IMR-90 (cell line): ENCODE data around the gene RASAL1. TPM values are rescaled to one million over a fixed set of nuclear protein-coding genes. Genes with fewer than 3 reads are reported as not detected.

ENCODE experiments used
- ATAC-seq: fragments of 200-7000 bp; cut with Tn5 transposase; 2 replicates; pipeline ENCODE4 v1.9.1; 2020; ENCODE audit warnings: low read depth, mild to moderate bottlenecking, moderate library complexity
- BruUV-seq: library from RNA; stranded (reverse); fragments of 400-500 nt; replicated peaks from 2 replicates; lab custom pipeline; 2021; lab: Mats Ljungman, UMichigan
- CTCF ChIA-PET: fragments of 300-600 bp; formaldehyde crosslinking; extraction: SDS; loops from one replicate; lab custom pipeline; 2021; ENCODE audit warnings: antibody characterized with exemption; lab: Yijun Ruan, JAX
- POLR2A ChIA-PET: fragments of 300-600 bp; sonication (Branson Sonifier 250); formaldehyde crosslinking; loops from one replicate; lab custom pipeline; 2022; ENCODE audit warnings: antibody characterized with exemption; ENCODE audit not compliant: unreplicated experiment; lab: Charles Lee
- DNase-seq: peaks from one replicate; pipeline ENCODE4 v3.0.0; 2013
- H2AFZ ChIP-seq: replicated peaks from 2 replicates; pipeline ENCODE3; 2013; ENCODE audit warnings: low read length, mild to moderate bottlenecking; ENCODE audit not compliant: poor library complexity
- H2AK5ac ChIP-seq: 2 replicates; pipeline ENCODE4 v1.6.1; 2013; ENCODE audit warnings: low read depth, low read length, inconsistent platforms
- H2AK9ac ChIP-seq: replicated peaks from 2 replicates; pipeline ENCODE3; 2013; ENCODE audit warnings: mild to moderate bottlenecking, low read depth, low read length, moderate library complexity; ENCODE audit not compliant: poor library complexity
- H2BK120ac ChIP-seq: 2 replicates; pipeline ENCODE4 v1.6.1; 2013; ENCODE audit warnings: low read depth, low read length, inconsistent platforms
- H2BK15ac ChIP-seq: 3 replicates; pipeline ENCODE4 v1.6.1; 2013; ENCODE audit warnings: low read depth, low read length, inconsistent platforms
- H2BK20ac ChIP-seq: 2 replicates; pipeline ENCODE4 v1.6.1; 2013; ENCODE audit warnings: low read depth, mild to moderate bottlenecking, inconsistent platforms, low read length, moderate library complexity
- H2BK5ac ChIP-seq: 2 replicates; pipeline ENCODE4 v1.6.1; 2013; ENCODE audit warnings: mild to moderate bottlenecking, low read depth, low read length, inconsistent platforms; ENCODE audit not compliant: poor library complexity, severe bottlenecking
- H3K14ac ChIP-seq: replicated peaks from 2 replicates; pipeline ENCODE4 v1.6.1; 2013; ENCODE audit warnings: low read depth, low read length, inconsistent platforms
- H3K18ac ChIP-seq: 2 replicates; pipeline ENCODE4 v1.6.1; 2013; ENCODE audit warnings: low read depth, low read length, control low read depth
- H3K23ac ChIP-seq: 2 replicates; pipeline ENCODE4 v1.6.1; 2013; ENCODE audit warnings: low read depth, low read length, inconsistent platforms
- H3K27ac ChIP-seq: 2 replicates; pipeline ENCODE4 v1.5.1; 2013; ENCODE audit warnings: mild to moderate bottlenecking, control low read depth, low read length; ENCODE audit not compliant: insufficient read depth
- H3K27me3 ChIP-seq: 2 replicates; pipeline ENCODE4 v1.6.1; 2013; ENCODE audit warnings: low read length; ENCODE audit not compliant: control insufficient read depth, insufficient read depth
- H3K36me3 ChIP-seq: 2 replicates; pipeline ENCODE4 v1.6.1; 2013; ENCODE audit warnings: low read length, mixed read lengths; ENCODE audit not compliant: control insufficient read depth, insufficient read depth
- H3K4ac ChIP-seq: 2 replicates; pipeline ENCODE4 v1.6.1; 2013; ENCODE audit warnings: low read depth, low read length, inconsistent platforms
- H3K4me1 ChIP-seq: 2 replicates; pipeline ENCODE4 v1.6.1; 2013; ENCODE audit warnings: low read length, mixed read lengths; ENCODE audit not compliant: control insufficient read depth, insufficient read depth
- H3K4me2 ChIP-seq: 2 replicates; pipeline ENCODE4 v1.6.1; 2013; ENCODE audit warnings: low read depth, mild to moderate bottlenecking, control low read depth, low read length, moderate library complexity
- H3K4me3 ChIP-seq: 2 replicates; pipeline ENCODE4 v1.5.1; 2013; ENCODE audit warnings: low read depth, mild to moderate bottlenecking, control low read depth, low read length, moderate library complexity; ENCODE audit not compliant: insufficient read depth
- H3K56ac ChIP-seq: 2 replicates; pipeline ENCODE4 v1.6.1; 2013; ENCODE audit warnings: low read length, inconsistent platforms; ENCODE audit not compliant: insufficient read depth; ENCODE audit errors: extremely low read depth
- H3K79me1 ChIP-seq, 2 experiments: 2 replicates each; pipeline ENCODE4 v1.6.1; 2013; ENCODE audit warnings: low read length in 2 of 2, inconsistent platforms in 1 of 2, low read depth in 1 of 2
- H3K9ac ChIP-seq: 2 replicates; pipeline ENCODE4 v1.6.1; 2013; ENCODE audit warnings: low read depth, low read length, control low read depth
- H3K9me1 ChIP-seq: 2 replicates; pipeline ENCODE4 v1.6.1; 2013; ENCODE audit warnings: low read length, inconsistent platforms; ENCODE audit not compliant: insufficient read depth
- H3K9me3 ChIP-seq: 2 replicates; pipeline ENCODE4 v1.6.1; 2013; ENCODE audit warnings: low read length; ENCODE audit not compliant: control insufficient read depth, insufficient read depth
- H4K20me1 ChIP-seq: 2 replicates; pipeline ENCODE4 v1.6.1; 2013; ENCODE audit warnings: low read length, inconsistent platforms; ENCODE audit not compliant: insufficient read depth
- H4K5ac ChIP-seq: 2 replicates; pipeline ENCODE4 v1.6.1; 2013; ENCODE audit warnings: mild to moderate bottlenecking, low read depth, low read length, control low read depth
- H4K8ac ChIP-seq, 2 experiments: 2 replicates each; pipeline ENCODE4 v1.6.1; 2013; ENCODE audit warnings: low read depth in 2 of 2, low read length in 2 of 2, control low read depth in 1 of 2, inconsistent platforms in 1 of 2
- H4K91ac ChIP-seq: 2 replicates; pipeline ENCODE4 v1.6.1; 2013; ENCODE audit warnings: low read depth, low read length, inconsistent platforms; ENCODE audit not compliant: insufficient read depth
- CHD1 ChIP-seq: IDR thresholded peaks from 2 replicates; pipeline ENCODE4 v1.6.1; 2012; ENCODE audit warnings: low read depth, low read length, improper control_type of control experiment
- POLR2A ChIP-seq: IDR thresholded peaks from 2 replicates; pipeline ENCODE4 v1.6.1; 2012; ENCODE audit warnings: mild to moderate bottlenecking, low read depth, low read length
- RFX5 ChIP-seq: IDR thresholded peaks from 2 replicates; pipeline ENCODE4 v1.8.0; 2012; ENCODE audit warnings: low read depth, mild to moderate bottlenecking, low read length, moderate library complexity
- WGBS, 2 experiments: methylation state at CpG; one replicate each; pipeline versions ENCODE4 v1.1.5 to v1.1.7; 2013; ENCODE audit warnings: missing lambda C conversion rate in 2 of 2; ENCODE audit not compliant: insufficient read length in 1 of 2; ENCODE audit errors: extremely low coverage in 2 of 2; 5-methylcytosine and 5-hydroxymethylcytosine counted together
- dilution Hi-C: fragments of 300-500 bp; cut with HindIII; formaldehyde crosslinking; loops from one replicate; pipeline ENCODE4 v1.14.3; 2018; ENCODE audit warnings: low sequenced_read_pairs; ENCODE audit not compliant: unreplicated experiment
- in situ Hi-C: fragments of 300-500 bp; cut with MboI; formaldehyde crosslinking; loops from 3 replicates; pipeline ENCODE4 v1.14.3; 2019; ENCODE audit warnings: low sequenced_read_pairs, inconsistent platforms, mixed read lengths
- intact Hi-C: fragments of 100-400 bp; cut with micrococcal nuclease; formaldehyde crosslinking; loops from 2 replicates; pipeline ENCODE4 v1.10.0; 2022
- polyA plus RNA-seq, 3 experiments: library from polyadenylated mRNA; depleted of rRNA; stranded (reverse); fragments of >200 nt; gene quantifications; 2 replicates each; pipeline ENCODE4 v1.2.3, GENCODE V29; 2012; ENCODE audit warnings: low replicate concordance in 1 of 3
- total RNA-seq: library from RNA; depleted of rRNA; stranded (reverse); fragments of >200 nt; gene quantifications from 2 replicates; pipeline ENCODE4 v1.2.3, GENCODE V29; 2012
- TF ChIP-seq, protein P1 (sequence below): conservative IDR thresholded peaks from 2 replicates; pipeline ENCODE4 v1.5.1; 2012; ENCODE audit warnings: mild to moderate bottlenecking, low read depth, low read length, improper control_type of control experiment

The RASAL1 gene
- total and polyA plus RNA-seq, 2 of the 4 experiments (the other 2 are of a cell fraction), result not detected

DNA sequence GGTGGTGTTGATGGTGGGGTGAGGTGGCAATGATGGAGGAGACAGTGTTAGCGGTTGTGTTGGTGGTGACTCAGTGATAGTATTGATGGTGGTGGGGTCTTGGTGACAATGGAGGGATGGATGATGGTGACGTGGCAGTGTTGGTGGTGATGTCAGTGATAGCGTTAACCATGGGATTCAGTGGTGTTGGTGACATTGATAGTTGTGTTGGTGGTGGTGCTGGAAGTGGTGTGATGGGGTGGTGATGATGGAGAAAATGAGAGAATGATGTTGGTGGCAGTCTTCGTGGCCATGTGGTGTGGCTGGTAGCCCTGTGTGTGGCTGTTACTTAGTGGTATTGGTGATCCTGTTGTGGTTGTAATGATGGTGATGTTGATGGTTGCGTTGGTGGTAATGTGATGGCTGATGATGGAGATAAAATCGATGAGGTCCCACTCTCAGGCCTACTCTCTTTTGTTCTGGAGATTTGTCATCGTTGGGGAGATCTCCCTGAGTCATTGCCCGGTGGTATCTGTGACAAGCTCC, 76.4 kb downstream of the RASAL1 start:
- intact Hi-C loops, result no loop called here

More for the DNA sequence above, 76.4 kb downstream of the RASAL1 start:
- peaks cover 45% of the 10 kb centered on the region for H3K27me3 ChIP-seq
- H3K4me1 ChIP-seq, result no peaks in the 10 kb centered on the region
- H3K36me3 ChIP-seq, result no peaks in the 10 kb centered on the region
- H2BK5ac ChIP-seq, result no peak overlapping the region
- H3K4ac ChIP-seq, result no peak overlapping the region
- H2AFZ ChIP-seq, result no peak overlapping the region
- DNase-seq, result no peak
- H2AK5ac ChIP-seq, result no peak overlapping the region
- whole genome bisulfite sequencing, 2 experiments, result 77% methylated on average over 4 of the region's 8 CpGs; no CpG with 5 or more reads in 1 of the 2 experiments
- H4K5ac ChIP-seq, result no peak overlapping the region
- TF ChIP-seq POLR2A (no peak), CHD1 (no peak), RFX5 (no peak)
- TF ChIP-seq, protein P1, sequence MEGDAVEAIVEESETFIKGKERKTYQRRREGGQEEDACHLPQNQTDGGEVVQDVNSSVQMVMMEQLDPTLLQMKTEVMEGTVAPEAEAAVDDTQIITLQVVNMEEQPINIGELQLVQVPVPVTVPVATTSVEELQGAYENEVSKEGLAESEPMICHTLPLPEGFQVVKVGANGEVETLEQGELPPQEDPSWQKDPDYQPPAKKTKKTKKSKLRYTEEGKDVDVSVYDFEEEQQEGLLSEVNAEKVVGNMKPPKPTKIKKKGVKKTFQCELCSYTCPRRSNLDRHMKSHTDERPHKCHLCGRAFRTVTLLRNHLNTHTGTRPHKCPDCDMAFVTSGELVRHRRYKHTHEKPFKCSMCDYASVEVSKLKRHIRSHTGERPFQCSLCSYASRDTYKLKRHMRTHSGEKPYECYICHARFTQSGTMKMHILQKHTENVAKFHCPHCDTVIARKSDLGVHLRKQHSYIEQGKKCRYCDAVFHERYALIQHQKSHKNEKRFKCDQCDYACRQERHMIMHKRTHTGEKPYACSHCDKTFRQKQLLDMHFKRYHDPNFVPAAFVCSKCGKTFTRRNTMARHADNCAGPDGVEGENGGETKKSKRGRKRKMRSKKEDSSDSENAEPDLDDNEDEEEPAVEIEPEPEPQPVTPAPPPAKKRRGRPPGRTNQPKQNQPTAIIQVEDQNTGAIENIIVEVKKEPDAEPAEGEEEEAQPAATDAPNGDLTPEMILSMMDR, result no peak
- in situ Hi-C loops (no loop called here), dilution Hi-C loops (no loop called here)
- H2BK120ac ChIP-seq, result no peak overlapping the region
- H3K23ac ChIP-seq, result no peak overlapping the region
- H4K20me1 ChIP-seq, result no peaks in the 10 kb centered on the region
- no peak overlapping the region for H4K8ac ChIP-seq
- 0 out of 2 replicates have a peak, but pooled peaks cover 2% of the 10 kb centered on the region for H3K9me1 ChIP-seq
- H3K9me3 ChIP-seq, result no peaks in the 10 kb centered on the region
- H2AK9ac ChIP-seq, result no peak overlapping the region
- H3K18ac ChIP-seq, result no peak overlapping the region
- no peak overlapping the region for H2BK20ac ChIP-seq
- H3K4me2 ChIP-seq, result no peak overlapping the region
- no peak overlapping the region for H3K9ac ChIP-seq
- no peak overlapping the region for H2BK15ac ChIP-seq
- ChIA-PET POLR2A (no interaction called here), CTCF (no interaction called here)
- no peak for ATAC-seq
- no peak overlapping the region for H3K27ac ChIP-seq
- no peak overlapping the region for H3K14ac ChIP-seq
- no peak overlapping the region for H3K56ac ChIP-seq
- H3K79me1 ChIP-seq, result no peaks in the 10 kb centered on the region
- BruUV-seq, result no TSS peak
- H3K4me3 ChIP-seq, result no peak overlapping the region
- H4K91ac ChIP-seq, result no peak overlapping the region
